K562 (cell line): ENCODE measurements around the gene MAML1. TPM values are rescaled to one million over a fixed set of nuclear protein-coding genes. Genes with fewer than 3 reads are reported as not detected.

Source experiments
- ARNT ChIP-seq, 2 experiments: fragments of 450-650 bp; IDR thresholded peaks; 2 replicates each; pipeline ENCODE4 v1.6.1; 2016; ENCODE audit warnings: mild to moderate bottlenecking in 1 of 2
- KAT7 ChIP-seq: sonication (generic); formaldehyde crosslinking; IDR thresholded peaks from 2 replicates; pipeline ENCODE4 v1.8.0; 2022; ENCODE audit warnings: missing genetic modification reagents, mild to moderate bottlenecking, borderline replicate concordance
- KLF6 ChIP-seq: fragments of 250-450 bp; sonication (Bioruptor Pico); IDR thresholded peaks from 2 replicates; pipeline ENCODE4 v1.4.0; 2020; ENCODE audit warnings: mild to moderate bottlenecking, moderate library complexity, borderline replicate concordance
- LEF1 ChIP-seq: fragments of 450-650 bp; IDR thresholded peaks from 2 replicates; pipeline ENCODE4 v1.6.1; 2016; ENCODE audit warnings: mild to moderate bottlenecking
- POLR2G ChIP-seq: fragments of 200-400 bp; formaldehyde crosslinking; IDR thresholded peaks from 2 replicates; pipeline ENCODE4 v1.6.1; 2017; ENCODE audit warnings: low read depth, mild to moderate bottlenecking, antibody characterized with exemption, low read length, moderate library complexity
- PTTG1 ChIP-seq: fragments of 450-650 bp; IDR thresholded peaks from 2 replicates; pipeline ENCODE4 v1.6.1; 2016; ENCODE audit warnings: low read depth, mild to moderate bottlenecking, missing genetic modification characterization, missing compliant biosample characterization
- STAG1 ChIP-seq: sonication (generic); formaldehyde crosslinking; IDR thresholded peaks from 2 replicates; pipeline ENCODE4 v1.5.0; 2020; ENCODE audit warnings: missing genetic modification reagents, borderline replicate concordance
- TEAD2 ChIP-seq: fragments of 450-650 bp; IDR thresholded peaks from 2 replicates; pipeline ENCODE4 v1.6.1; 2016; ENCODE audit warnings: missing genetic modification characterization, control low read depth, missing compliant biosample characterization
- ZNF274 ChIP-seq: IDR thresholded peaks from 2 replicates; pipeline ENCODE4 v1.6.1; 2011; ENCODE audit warnings: low read depth, mild to moderate bottlenecking, low read length, moderate library complexity, borderline replicate concordance
- ZNF785 ChIP-seq: fragments of 250-450 bp; sonication (Bioruptor Pico); IDR thresholded peaks from 2 replicates; pipeline ENCODE4 v1.4.0; 2020; ENCODE audit warnings: mild to moderate bottlenecking
- polyA plus RNA-seq, 8 experiments: library from polyadenylated mRNA; depleted of rRNA in 4 of 8; stranded (reverse) in 5 of 8; unstranded in 3 of 8; fragments of >200 nt; fragmentation: Nextera tagmentation in 2 of 8; fragmentation: Illumina TruSeq in 1 of 8; extraction: Ambion mirVana in 2 of 8; extraction: Trizol in 1 of 8; gene quantifications; 2 replicates each; pipeline versions ENCODE4 v1.2.1 to v1.2.3, GENCODE V29; 2011 to 2014; ENCODE audit warnings: inconsistent platforms in 1 of 8, missing spikeins in 1 of 8
- total RNA-seq, 7 experiments: library from RNA; depleted of rRNA in 6 of 7; stranded (reverse); fragments of >200 nt in 6 of 7; fragmentation: Illumina TruSeq in 2 of 7; extraction: Trizol in 2 of 7; gene quantifications; 2 replicates each; pipeline versions ENCODE4 v1.2.1 to v1.2.3, GENCODE V29; 2011 to 2021; ENCODE audit warnings: low replicate concordance in 1 of 7
- TF ChIP-seq, protein P1 (sequence below): fragments of 250-450 bp; sonication (Bioruptor Pico); IDR thresholded peaks from 2 replicates; pipeline ENCODE4 v1.4.0; 2020; ENCODE audit warnings: mild to moderate bottlenecking, moderate library complexity, borderline replicate concordance
- TF ChIP-seq, protein P2 (sequence below): fragments of 250-450 bp; sonication (Bioruptor Pico); IDR thresholded peaks from 2 replicates; pipeline ENCODE4 v1.8.0; 2021; ENCODE audit warnings: borderline replicate concordance, mild to moderate bottlenecking, moderate library complexity; ENCODE audit not compliant: poor library complexity, severe bottlenecking
- TF ChIP-seq, protein P3 (sequence below): fragments of 250-450 bp; sonication (Bioruptor Pico); IDR thresholded peaks from 2 replicates; pipeline ENCODE4 v1.4.0; 2020; ENCODE audit warnings: borderline replicate concordance
- TF ChIP-seq, protein P4 (sequence below): fragments of 450-650 bp; IDR thresholded peaks from 2 replicates; pipeline ENCODE4 v1.6.1; 2018; ENCODE audit not compliant: partially characterized antibody
- TF ChIP-seq, protein P5 (sequence below), 2 experiments: IDR thresholded peaks in 1 of 2; conservative IDR thresholded peaks in 1 of 2; 2 replicates each; pipeline ENCODE4 v1.6.1; 2016; ENCODE audit warnings: low read depth in 2 of 2, mild to moderate bottlenecking in 1 of 2, missing compliant biosample characterization in 1 of 2, missing genetic modification characterization in 1 of 2, moderate library complexity in 1 of 2

MAML1 gene
- total and polyA plus RNA-seq, 9 of the 15 experiments (the other 6 are each of a cell fraction or from before 2014, with no cell fraction given), result 0.32 to 18.4 (median 7.0) TPM

DNA sequence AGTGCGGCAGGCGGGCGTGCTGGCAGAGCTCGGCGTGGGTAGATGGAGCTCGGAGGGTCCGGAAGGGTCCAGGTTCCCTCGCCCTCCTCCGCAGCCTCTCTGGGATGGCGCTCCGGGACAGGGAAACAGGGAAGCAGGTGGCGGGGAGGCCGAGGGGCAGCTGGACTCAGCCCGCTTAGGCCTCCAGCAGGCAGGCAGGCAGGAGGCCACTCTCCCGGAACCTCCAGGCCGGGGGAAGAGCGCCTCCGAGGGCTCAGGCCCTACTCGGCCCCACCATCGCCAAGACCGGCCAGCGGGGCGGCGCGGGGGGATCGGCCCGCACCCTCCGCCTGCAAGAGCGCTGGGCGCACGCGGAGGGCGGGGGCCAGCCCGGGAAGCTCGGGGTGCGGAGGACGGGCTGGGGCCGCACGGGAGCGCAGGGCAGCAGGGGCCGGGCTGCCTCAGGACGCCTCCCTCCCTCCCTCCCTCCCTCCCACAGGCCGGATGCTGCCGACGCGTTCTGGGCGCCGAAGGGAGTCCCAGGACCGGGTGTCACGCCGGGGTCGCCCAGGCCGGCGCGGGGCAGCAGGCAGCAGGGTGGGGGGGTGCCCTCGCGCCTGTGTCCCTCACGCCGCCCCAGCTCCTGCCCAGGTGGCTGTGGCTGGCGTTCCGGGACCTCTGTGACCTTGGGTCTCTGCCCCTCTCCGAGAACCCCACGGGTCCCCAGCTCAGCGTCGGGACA is 73.1 kb downstream of the MAML1 start (continued):
- TF ChIP-seq, protein P1, sequence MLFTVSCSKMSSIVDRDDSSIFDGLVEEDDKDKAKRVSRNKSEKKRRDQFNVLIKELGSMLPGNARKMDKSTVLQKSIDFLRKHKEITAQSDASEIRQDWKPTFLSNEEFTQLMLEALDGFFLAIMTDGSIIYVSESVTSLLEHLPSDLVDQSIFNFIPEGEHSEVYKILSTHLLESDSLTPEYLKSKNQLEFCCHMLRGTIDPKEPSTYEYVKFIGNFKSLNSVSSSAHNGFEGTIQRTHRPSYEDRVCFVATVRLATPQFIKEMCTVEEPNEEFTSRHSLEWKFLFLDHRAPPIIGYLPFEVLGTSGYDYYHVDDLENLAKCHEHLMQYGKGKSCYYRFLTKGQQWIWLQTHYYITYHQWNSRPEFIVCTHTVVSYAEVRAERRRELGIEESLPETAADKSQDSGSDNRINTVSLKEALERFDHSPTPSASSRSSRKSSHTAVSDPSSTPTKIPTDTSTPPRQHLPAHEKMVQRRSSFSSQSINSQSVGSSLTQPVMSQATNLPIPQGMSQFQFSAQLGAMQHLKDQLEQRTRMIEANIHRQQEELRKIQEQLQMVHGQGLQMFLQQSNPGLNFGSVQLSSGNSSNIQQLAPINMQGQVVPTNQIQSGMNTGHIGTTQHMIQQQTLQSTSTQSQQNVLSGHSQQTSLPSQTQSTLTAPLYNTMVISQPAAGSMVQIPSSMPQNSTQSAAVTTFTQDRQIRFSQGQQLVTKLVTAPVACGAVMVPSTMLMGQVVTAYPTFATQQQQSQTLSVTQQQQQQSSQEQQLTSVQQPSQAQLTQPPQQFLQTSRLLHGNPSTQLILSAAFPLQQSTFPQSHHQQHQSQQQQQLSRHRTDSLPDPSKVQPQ, result no peak
- peak; percentile 79 for TF ChIP-seq POLR2G
- TF ChIP-seq KLF6, result no peak
- no peak for TF ChIP-seq PTTG1 (tag)
- no peak for TF ChIP-seq ZNF785 (CRISPR knock-in tag)
- TF ChIP-seq ZNF274, result no peak
- 0 out of 2 replicates have a peak, but pooled peaks have one; percentile 67 for TF ChIP-seq KAT7 (CRISPR knock-in tag)
- no peak for TF ChIP-seq STAG1
- TF ChIP-seq TEAD2 (tag), result no peak
- TF ChIP-seq, protein P2, sequence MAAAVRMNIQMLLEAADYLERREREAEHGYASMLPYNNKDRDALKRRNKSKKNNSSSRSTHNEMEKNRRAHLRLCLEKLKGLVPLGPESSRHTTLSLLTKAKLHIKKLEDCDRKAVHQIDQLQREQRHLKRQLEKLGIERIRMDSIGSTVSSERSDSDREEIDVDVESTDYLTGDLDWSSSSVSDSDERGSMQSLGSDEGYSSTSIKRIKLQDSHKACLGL (CRISPR knock-in tag), result no peak
- TF ChIP-seq, protein P3, sequence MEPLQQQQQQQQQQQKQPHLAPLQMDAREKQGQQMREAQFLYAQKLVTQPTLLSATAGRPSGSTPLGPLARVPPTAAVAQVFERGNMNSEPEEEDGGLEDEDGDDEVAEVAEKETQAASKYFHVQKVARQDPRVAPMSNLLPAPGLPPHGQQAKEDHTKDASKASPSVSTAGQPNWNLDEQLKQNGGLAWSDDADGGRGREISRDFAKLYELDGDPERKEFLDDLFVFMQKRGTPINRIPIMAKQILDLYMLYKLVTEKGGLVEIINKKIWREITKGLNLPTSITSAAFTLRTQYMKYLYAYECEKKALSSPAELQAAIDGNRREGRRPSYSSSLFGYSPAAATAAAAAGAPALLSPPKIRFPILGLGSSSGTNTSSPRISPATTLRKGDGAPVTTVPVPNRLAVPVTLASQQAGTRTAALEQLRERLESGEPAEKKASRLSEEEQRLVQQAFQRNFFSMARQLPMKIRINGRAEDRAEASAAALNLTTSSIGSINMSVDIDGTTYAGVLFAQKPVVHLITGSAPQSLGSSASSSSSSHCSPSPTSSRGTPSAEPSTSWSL (CRISPR knock-in tag), result no peak
- TF ChIP-seq, protein P4, sequence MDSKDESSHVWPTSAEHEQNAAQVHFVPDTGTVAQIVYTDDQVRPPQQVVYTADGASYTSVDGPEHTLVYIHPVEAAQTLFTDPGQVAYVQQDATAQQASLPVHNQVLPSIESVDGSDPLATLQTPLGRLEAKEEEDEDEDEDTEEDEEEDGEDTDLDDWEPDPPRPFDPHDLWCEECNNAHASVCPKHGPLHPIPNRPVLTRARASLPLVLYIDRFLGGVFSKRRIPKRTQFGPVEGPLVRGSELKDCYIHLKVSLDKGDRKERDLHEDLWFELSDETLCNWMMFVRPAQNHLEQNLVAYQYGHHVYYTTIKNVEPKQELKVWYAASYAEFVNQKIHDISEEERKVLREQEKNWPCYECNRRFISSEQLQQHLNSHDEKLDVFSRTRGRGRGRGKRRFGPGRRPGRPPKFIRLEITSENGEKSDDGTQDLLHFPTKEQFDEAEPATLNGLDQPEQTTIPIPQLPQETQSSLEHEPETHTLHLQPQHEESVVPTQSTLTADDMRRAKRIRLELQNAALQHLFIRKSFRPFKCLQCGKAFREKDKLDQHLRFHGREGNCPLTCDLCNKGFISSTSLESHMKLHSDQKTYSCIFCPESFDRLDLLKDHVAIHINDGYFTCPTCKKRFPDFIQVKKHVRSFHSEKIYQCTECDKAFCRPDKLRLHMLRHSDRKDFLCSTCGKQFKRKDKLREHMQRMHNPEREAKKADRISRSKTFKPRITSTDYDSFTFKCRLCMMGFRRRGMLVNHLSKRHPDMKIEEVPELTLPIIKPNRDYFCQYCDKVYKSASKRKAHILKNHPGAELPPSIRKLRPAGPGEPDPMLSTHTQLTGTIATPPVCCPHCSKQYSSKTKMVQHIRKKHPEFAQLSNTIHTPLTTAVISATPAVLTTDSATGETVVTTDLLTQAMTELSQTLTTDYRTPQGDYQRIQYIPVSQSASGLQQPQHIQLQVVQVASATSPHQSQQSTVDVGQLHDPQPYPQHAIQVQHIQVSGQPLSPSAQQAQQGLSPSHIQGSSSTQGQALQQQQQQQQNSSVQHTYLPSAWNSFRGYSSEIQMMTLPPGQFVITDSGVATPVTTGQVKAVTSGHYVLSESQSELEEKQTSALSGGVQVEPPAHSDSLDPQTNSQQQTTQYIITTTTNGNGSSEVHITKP, result no peak
- TF ChIP-seq, protein P5, sequence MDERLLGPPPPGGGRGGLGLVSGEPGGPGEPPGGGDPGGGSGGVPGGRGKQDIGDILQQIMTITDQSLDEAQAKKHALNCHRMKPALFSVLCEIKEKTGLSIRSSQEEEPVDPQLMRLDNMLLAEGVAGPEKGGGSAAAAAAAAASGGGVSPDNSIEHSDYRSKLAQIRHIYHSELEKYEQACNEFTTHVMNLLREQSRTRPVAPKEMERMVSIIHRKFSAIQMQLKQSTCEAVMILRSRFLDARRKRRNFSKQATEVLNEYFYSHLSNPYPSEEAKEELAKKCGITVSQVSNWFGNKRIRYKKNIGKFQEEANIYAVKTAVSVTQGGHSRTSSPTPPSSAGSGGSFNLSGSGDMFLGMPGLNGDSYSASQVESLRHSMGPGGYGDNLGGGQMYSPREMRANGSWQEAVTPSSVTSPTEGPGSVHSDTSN (CRISPR knock-in tag; IDR thresholded peaks at IDR 0.05; ENCODE audit: low read depth), result no peak
- TF ChIP-seq, protein P5 (tag; conservative IDR thresholded peaks at IDR 0.05; ENCODE audit: low read depth), result no peak
- TF ChIP-seq ARNT (IDR thresholded peaks at IDR 0.05), result no peak
- no peak for TF ChIP-seq LEF1
